Measurements from ENCODE around the gene TRPV5. TPM values are rescaled to one million over a fixed set of nuclear protein-coding genes. Genes with fewer than 3 reads are reported as not detected.
"Not testable (repeated sequence)": the region's sequence is repeated elsewhere in the genome, so short reads cannot be mapped to it uniquely, and the experiment has no call there.

TRPV5 gene
- not detected for total RNA-seq

DNA sequence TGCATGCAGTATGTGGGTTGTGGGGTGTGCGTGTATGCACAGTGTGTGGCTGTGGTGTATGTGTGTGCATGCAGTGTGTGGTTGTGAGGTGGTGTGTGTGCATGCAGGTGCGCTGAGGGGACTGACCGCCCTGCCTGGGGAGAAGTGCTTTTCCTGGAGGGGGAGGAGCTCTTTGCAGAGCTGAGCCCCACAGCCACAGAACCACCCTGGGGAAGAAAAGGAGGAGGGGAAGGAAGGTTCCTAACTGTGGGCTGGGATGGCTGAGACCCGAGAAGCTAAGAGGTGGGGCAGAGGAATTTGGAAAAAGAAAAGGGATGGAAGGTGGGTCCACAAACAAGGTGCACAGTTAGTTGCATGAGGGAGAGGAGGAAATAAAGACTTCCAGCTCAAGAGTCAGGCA lies at the start of gene TRPV5:
TRPV5 (minus strand) TSS at position 123 of the 400 bp plus-strand sequence. CDS start 287 bp downstream, outside the sequence.
- Histone ChIP-seq H3K4me1 (no peaks in the 10 kb centered on the region), H3K27ac (no peak within 1 kb of the TSS), H3K27me3 (no peaks in the 10 kb centered on the region), H3K4me3 (no peak within 1 kb of the TSS), H3K36me3 (replicated peaks in 1 of 2; ENCODE audit: insufficient read depth in 1 of 2, low read depth in 2 of 2) (no peaks in the 10 kb centered on the region), H3K9me3 (no peaks in the 10 kb centered on the region)
- intact Hi-C loops (cut with DNase I) = no loop called here
- 73 to 83% methylated on average over 4 of the region's 4 CpGs for WGBS, 2 donors
- DNase-seq (no peak), ATAC-seq (no peak)
- TF ChIP-seq, protein P1, sequence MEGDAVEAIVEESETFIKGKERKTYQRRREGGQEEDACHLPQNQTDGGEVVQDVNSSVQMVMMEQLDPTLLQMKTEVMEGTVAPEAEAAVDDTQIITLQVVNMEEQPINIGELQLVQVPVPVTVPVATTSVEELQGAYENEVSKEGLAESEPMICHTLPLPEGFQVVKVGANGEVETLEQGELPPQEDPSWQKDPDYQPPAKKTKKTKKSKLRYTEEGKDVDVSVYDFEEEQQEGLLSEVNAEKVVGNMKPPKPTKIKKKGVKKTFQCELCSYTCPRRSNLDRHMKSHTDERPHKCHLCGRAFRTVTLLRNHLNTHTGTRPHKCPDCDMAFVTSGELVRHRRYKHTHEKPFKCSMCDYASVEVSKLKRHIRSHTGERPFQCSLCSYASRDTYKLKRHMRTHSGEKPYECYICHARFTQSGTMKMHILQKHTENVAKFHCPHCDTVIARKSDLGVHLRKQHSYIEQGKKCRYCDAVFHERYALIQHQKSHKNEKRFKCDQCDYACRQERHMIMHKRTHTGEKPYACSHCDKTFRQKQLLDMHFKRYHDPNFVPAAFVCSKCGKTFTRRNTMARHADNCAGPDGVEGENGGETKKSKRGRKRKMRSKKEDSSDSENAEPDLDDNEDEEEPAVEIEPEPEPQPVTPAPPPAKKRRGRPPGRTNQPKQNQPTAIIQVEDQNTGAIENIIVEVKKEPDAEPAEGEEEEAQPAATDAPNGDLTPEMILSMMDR (IDR thresholded peaks at IDR 0.05) = no peak
- no peak for TF ChIP-seq POLR2A (IDR thresholded peaks at IDR 0.05)

DNA sequence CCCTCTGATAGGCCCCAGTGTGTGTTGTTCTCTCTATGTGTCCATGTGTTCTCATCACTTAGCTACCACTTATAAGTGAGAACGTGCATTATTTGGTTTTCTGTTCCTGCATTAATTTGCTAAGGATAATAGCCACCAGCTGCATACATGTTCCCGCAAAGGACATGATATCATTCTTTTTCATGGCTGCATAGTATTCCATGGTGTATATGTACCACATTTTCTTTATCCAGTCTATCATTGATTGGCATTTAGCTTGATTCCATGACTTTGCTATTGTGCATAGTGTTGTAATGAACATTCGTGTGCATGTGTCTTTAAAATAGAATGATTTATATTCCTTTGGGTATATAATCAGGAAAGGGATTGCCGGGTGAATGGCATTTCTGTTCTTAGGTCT lies 44.9 kb upstream of the TRPV5 start:
- H3K9me3 ChIP-seq; intact Hi-C loops (cut with DNase I); ATAC-seq; H3K4me1 ChIP-seq; H3K27me3 ChIP-seq; H3K36me3 ChIP-seq (replicated peaks in 1 of 2; ENCODE audit: insufficient read depth in 1 of 2, low read depth in 2 of 2); H3K4me3 ChIP-seq; H3K27ac ChIP-seq; DNase-seq: not testable (repeated sequence)
- WGBS, 2 donors = 69 to 73% methylated on average over 4 of the region's 4 CpGs

DNA sequence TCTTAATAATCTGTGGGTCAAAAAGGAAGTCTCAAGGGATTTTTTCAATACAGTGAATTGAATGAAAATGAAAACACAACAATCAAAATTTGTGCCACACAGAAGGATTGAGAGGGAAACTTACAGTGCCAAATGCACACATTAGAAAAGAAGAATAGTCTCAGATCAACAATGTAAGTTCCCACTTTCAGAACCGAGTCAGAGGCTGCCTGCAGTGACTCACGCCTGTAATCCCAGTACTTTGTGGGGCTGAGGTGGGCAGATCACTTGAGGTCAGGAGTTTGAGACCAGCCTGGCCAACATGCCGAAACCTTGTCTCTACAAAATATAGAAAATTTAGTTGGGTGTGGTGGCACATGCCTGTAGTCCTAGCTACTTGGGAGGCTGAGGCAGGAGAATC lies 41.1 kb upstream of the TRPV5 start:
- Histone ChIP-seq H3K27me3 (no peaks in the 10 kb centered on the region), H3K4me3 (no peak overlapping the region), H3K9me3 (peaks cover 0 to 3% (median 0%) of the 10 kb centered on the region in 3 donors), H3K4me1 (no peaks in the 10 kb centered on the region), H3K36me3 (replicated peaks in 1 of 2; ENCODE audit: insufficient read depth in 1 of 2, low read depth in 2 of 2) (no peaks in the 10 kb centered on the region), H3K27ac (no peak overlapping the region)
- intact Hi-C loops (cut with DNase I) = no loop called here
- no peak for DNase-seq
- ATAC-seq = no peak
- WGBS, 2 donors = 73 to 83% methylated on average over 3 of the region's 3 CpGs
- TF ChIP-seq, protein P1 (IDR thresholded peaks at IDR 0.05) = no peak
- TF ChIP-seq POLR2A (IDR thresholded peaks at IDR 0.05) = no peak

DNA sequence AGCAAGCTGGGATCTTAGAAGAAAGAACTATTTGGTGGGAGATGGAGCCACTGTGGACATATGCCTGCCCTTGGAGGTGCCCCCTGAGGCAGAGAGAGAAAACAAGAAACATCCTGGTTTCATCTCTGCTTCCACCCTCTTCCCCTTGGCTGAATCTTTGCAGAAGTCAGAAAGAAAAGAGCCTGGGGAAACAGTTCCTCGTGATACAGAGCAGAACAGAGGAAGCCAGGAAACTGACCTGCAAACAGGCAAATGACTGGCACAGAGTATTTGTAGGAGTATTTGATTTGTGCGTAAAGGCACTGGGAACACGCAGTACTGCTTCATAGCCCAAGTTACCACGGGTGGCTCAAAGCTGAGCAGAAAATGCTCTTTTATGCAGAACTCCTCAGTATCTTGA lies 35.6 kb upstream of the TRPV5 start:
- Histone ChIP-seq H3K9me3 (no peaks in the 10 kb centered on the region), H3K27ac (no peak overlapping the region), H3K36me3 (replicated peaks in 1 of 2; ENCODE audit: insufficient read depth in 1 of 2, low read depth in 2 of 2) (no peaks in the 10 kb centered on the region), H3K4me1 (no peaks in the 10 kb centered on the region), H3K4me3 (no peak overlapping the region), H3K27me3 (peaks cover 0 to 6% of the 10 kb centered on the region in 2 donors)
- ATAC-seq (no peak), DNase-seq (no peak)
- WGBS, 2 donors = 59 to 66% methylated on average over 4 of the region's 4 CpGs
- intact Hi-C loops (cut with DNase I) = no loop called here
- TF ChIP-seq, protein P1 (IDR thresholded peaks at IDR 0.05) = no peak
- TF ChIP-seq POLR2A (IDR thresholded peaks at IDR 0.05) = no peak

DNA sequence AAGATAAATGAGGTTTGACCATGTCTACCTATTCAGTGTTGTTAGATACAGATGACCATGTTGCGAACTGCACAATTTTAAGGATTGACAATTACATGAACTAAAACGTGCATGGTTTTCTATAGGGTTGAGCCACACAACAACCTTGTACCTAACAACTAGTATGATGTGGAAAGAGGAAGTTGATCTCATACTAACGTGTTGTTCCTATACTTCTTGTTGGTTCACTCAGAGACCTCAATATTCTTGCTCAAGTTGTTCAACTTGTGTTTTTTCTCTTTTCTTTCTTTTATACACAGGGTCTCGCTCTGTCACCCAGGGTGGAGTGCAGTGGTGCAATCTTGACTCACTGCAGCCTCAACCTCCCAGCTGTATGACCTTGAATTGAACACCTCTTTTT lies 34.7 kb upstream of the TRPV5 start:
- WGBS, 2 donors = 70% methylated on average over 4 of the region's 4 CpGs
- peaks cover 0 to 6% of the 10 kb centered on the region in 2 donors for H3K27me3 ChIP-seq
- ATAC-seq (no peak), DNase-seq (no peak)
- TF ChIP-seq, protein P1 (IDR thresholded peaks at IDR 0.05) = no peak
- no peak for TF ChIP-seq POLR2A (IDR thresholded peaks at IDR 0.05)
- H3K27ac ChIP-seq = no peak overlapping the region
- H3K4me1 ChIP-seq = peaks cover 3% of the 10 kb centered on the region
- no peaks in the 10 kb centered on the region for H3K9me3 ChIP-seq
- H3K36me3 ChIP-seq (replicated peaks in 1 of 2; ENCODE audit: insufficient read depth in 1 of 2, low read depth in 2 of 2) = no peaks in the 10 kb centered on the region
- intact Hi-C loops (cut with DNase I) = no loop called here
- H3K4me3 ChIP-seq = no peak overlapping the region

Measured in body of pancreas (tissue), 4 donors.